SK-N-MC (cell line): ENCODE results near the gene PLPPR3.

Experiments
- EZH2 ChIP-seq: fragments of 200-600 bp; sonication (generic); IDR thresholded peaks from one replicate; pipeline ENCODE4 v1.6.1; 2017; ENCODE audit warnings: antibody characterized with exemption
- POLR2AphosphoS5 ChIP-seq: IDR thresholded peaks from 2 replicates; pipeline ENCODE4 v1.6.1; 2012; ENCODE audit warnings: mild to moderate bottlenecking, low read depth, low read length, borderline replicate concordance

- no peak for TF ChIP-seq EZH2
- no peak for TF ChIP-seq POLR2AphosphoS5
Observed at GRCh38 chr19:811506-812048, 10.2 kb downstream of the PLPPR3 start.
